Upper lobe of left lung (tissue), 6 donors: ENCODE results near the gene GYPC. TPM values are rescaled to one million over a fixed set of nuclear protein-coding genes. Genes with fewer than 3 reads are reported as not detected.
"Not testable (repeated sequence)": the region's sequence is repeated elsewhere in the genome, so short reads cannot be mapped to it uniquely, and the experiment has no call there.

Source experiments
- ATAC-seq, 2 donors: fragments of 200-7000 bp; cut with Tn5 transposase; one replicate each; pipeline ENCODE4 v1.9.1; 2022; ENCODE audit warnings: mild to moderate bottlenecking in 2 of 2, moderate library complexity in 2 of 2; ENCODE audit not compliant: low FRiP score in 2 of 2
- DNase-seq, 2 donors: peaks; one replicate each; pipeline ENCODE4 v3.0.0-alpha.2; 2019 to 2020
- H3K27ac ChIP-seq, 4 donors: fragments of 200-600 bp; sonication (generic); one replicate each; pipeline ENCODE4 v1.5.1; 2016 to 2019
- H3K27me3 ChIP-seq, 4 donors: fragments of 200-600 bp; sonication (generic); one replicate each; pipeline ENCODE4 v1.5.1; 2017 to 2019
- H3K36me3 ChIP-seq, 4 donors: fragments of 200-600 bp; sonication (generic); one replicate each; pipeline ENCODE4 v1.5.1; 2016 to 2019
- H3K4me1 ChIP-seq, 4 donors: fragments of 200-600 bp; sonication (generic); one replicate each; pipeline ENCODE4 v1.5.1; 2018 to 2019
- H3K4me3 ChIP-seq, 4 donors: fragments of 200-600 bp; sonication (generic); one replicate each; pipeline ENCODE4 v1.5.1; 2017 to 2019; ENCODE audit warnings: mild to moderate bottlenecking in 2 of 4, moderate library complexity in 1 of 4
- H3K9me3 ChIP-seq, 4 donors: fragments of 200-600 bp; sonication (generic); one replicate each; pipeline ENCODE4 v1.5.1; 2018 to 2019
- CTCF ChIP-seq, 6 experiments: fragments of 450-650 bp in 4 of 6; fragments of 200-600 bp in 2 of 6; sonication (generic) in 2 of 6; IDR thresholded peaks; one replicate each; pipeline ENCODE4 v1.5.1; 2016 to 2019; ENCODE audit warnings: antibody characterized with exemption in 6 of 6
- EP300 ChIP-seq, 4 donors: sonication (generic); formaldehyde crosslinking; IDR thresholded peaks; one replicate each; pipeline ENCODE4 v1.5.1; 2017; ENCODE audit warnings: antibody characterized with exemption in 4 of 4, control low read depth in 2 of 4
- POLR2A ChIP-seq, 4 donors: fragments of 450-650 bp; IDR thresholded peaks; one replicate each; pipeline ENCODE4 v1.5.1; 2016 to 2017; ENCODE audit warnings: antibody characterized with exemption in 4 of 4, mild to moderate bottlenecking in 2 of 4
- POLR2AphosphoS5 ChIP-seq, 2 donors: sonication (generic); formaldehyde crosslinking; IDR thresholded peaks; one replicate each; pipeline ENCODE4 v1.5.1; 2017; ENCODE audit warnings: antibody characterized with exemption in 2 of 2
- WGBS, 2 donors: methylation state at CpG; one replicate each; pipeline ENCODE4 v1.1.5; 2017 to 2018; 5-methylcytosine and 5-hydroxymethylcytosine counted together
- total RNA-seq, 6 donors: library from RNA; depleted of rRNA in 4 of 6; stranded (reverse); fragments of >200 nt in 4 of 6; gene quantifications; one replicate each; pipeline versions ENCODE4 v1.1.0 to v1.2.1, GENCODE V29; 2016 to 2021
- donor health status: DM: no; HTN: no; CAD: no; lungs with moderate emphysema.
- donor health status: DM: no; HTN: yes; CAD: no; lungs with severe emphysema.

Gene GYPC
- total RNA-seq, 6 donors from 2014 or later = 61.0 to 107 (median 77.5) TPM

- Histone ChIP-seq H3K4me3 (no peak overlapping the region), H3K4me1 (peaks cover 3 to 16% (median 8%) of the 10 kb centered on the region in 4 donors), H3K9me3 (no peaks in the 10 kb centered on the region), H3K27me3 (no peaks in the 10 kb centered on the region), H3K36me3 (no peaks in the 10 kb centered on the region), H3K27ac (no peak overlapping the region)
- no peak for TF ChIP-seq CTCF (IDR thresholded peaks at IDR 0.05)
- WGBS, 2 donors = 53 to 59% methylated on average over 5 of the region's 5 CpGs
- ATAC-seq = no peak
- DNase-seq = no peak
Measured at GRCh38 chr2:126715576-126716406, 59.8 kb downstream of the GYPC start.

- not testable (repeated sequence) for H3K36me3 ChIP-seq, H3K27ac ChIP-seq, H3K9me3 ChIP-seq, ATAC-seq, DNase-seq, H3K4me3 ChIP-seq, H3K27me3 ChIP-seq
- 94 to 98% methylated on average over 10 of the region's 10 CpGs for WGBS, 2 donors
- peaks cover 3 to 16% (median 8%) of the 10 kb centered on the region in 4 donors for H3K4me1 ChIP-seq
Measured at GRCh38 chr2:126717277-126717676, 61.3 kb downstream of the GYPC start.

GRCh38 chr2:126717928-126718327, 62.0 kb downstream of the GYPC start:
- TF ChIP-seq EP300 (IDR thresholded peaks at IDR 0.05) (no peak), POLR2A (IDR thresholded peaks at IDR 0.05) (no peak), CTCF (IDR thresholded peaks at IDR 0.05) (no peak), POLR2AphosphoS5 (IDR thresholded peaks at IDR 0.05) (no peak)
- no peak overlapping the region for H3K4me3 ChIP-seq
- DNase-seq = no peak
- no peaks in the 10 kb centered on the region for H3K9me3 ChIP-seq
- H3K27ac ChIP-seq = no peak overlapping the region
- WGBS, 2 donors = 90 to 95% methylated on average over 5 of the region's 5 CpGs
- no peaks in the 10 kb centered on the region for H3K27me3 ChIP-seq
- peaks cover 3 to 16% (median 8%) of the 10 kb centered on the region in 4 donors for H3K4me1 ChIP-seq
- no peak for ATAC-seq
- no peaks in the 10 kb centered on the region for H3K36me3 ChIP-seq

- H3K27ac ChIP-seq = peak overlapping the region in 1 of 4 donors; percentile 5
- 56 to 82% methylated on average over 2 to 3 of the region's 3 CpGs for WGBS, 2 donors
- H3K4me3 ChIP-seq = no peak overlapping the region
- ATAC-seq (no peak), DNase-seq (no peak)
- H3K9me3 ChIP-seq = no peaks in the 10 kb centered on the region
- no peaks in the 10 kb centered on the region for H3K27me3 ChIP-seq
- H3K4me1 ChIP-seq = peaks cover 3 to 16% (median 8%) of the 10 kb centered on the region in 4 donors
- TF ChIP-seq EP300 (IDR thresholded peaks at IDR 0.05) = no peak
- no peak for TF ChIP-seq CTCF (IDR thresholded peaks at IDR 0.05)
- TF ChIP-seq POLR2AphosphoS5 (IDR thresholded peaks at IDR 0.05) = no peak
- no peak for TF ChIP-seq POLR2A (IDR thresholded peaks at IDR 0.05)
- no peaks in the 10 kb centered on the region for H3K36me3 ChIP-seq
Measured at GRCh38 chr2:126719191-126719832, 63.4 kb downstream of the GYPC start.

- Histone ChIP-seq H3K4me1 (peaks cover 3 to 16% (median 7%) of the 10 kb centered on the region in 4 donors), H3K27ac (peak overlapping the region in 1 of 4 donors; percentile 5), H3K4me3 (no peak overlapping the region), H3K27me3 (no peaks in the 10 kb centered on the region), H3K9me3 (no peaks in the 10 kb centered on the region), H3K36me3 (no peaks in the 10 kb centered on the region)
- DNase-seq (no peak), ATAC-seq (peak in 1 of 2 donors; percentile 21)
- TF ChIP-seq EP300 (IDR thresholded peaks at IDR 0.05) = no peak
- TF ChIP-seq CTCF (IDR thresholded peaks at IDR 0.05) = no peak
- no peak for TF ChIP-seq POLR2A (IDR thresholded peaks at IDR 0.05)
- no peak for TF ChIP-seq POLR2AphosphoS5 (IDR thresholded peaks at IDR 0.05)
- whole genome bisulfite sequencing, 2 donors = 49 to 54% methylated on average over 4 of the region's 4 CpGs
Measured at GRCh38 chr2:126719833-126720351, 63.9 kb downstream of the GYPC start.
